Measurements from ENCODE around the gene ID1. TPM values are rescaled to one million over a fixed set of nuclear protein-coding genes. Genes with fewer than 3 reads are reported as not detected.
"Not testable (repeated sequence)": the region's sequence is repeated elsewhere in the genome, so short reads cannot be mapped to it uniquely, and the experiment has no call there.

ID1 gene
- total and polyA plus RNA-seq, 8 donors = 168 to 585 (median 364) TPM

GRCh38 chr20:31577194-31577593 is 27.9 kb upstream of the ID1 start:
- intact Hi-C loops (cut with DNase I; ENCODE audit: low total_unique reads) = no loop called here
- TF ChIP-seq POLR2AphosphoS5 (IDR thresholded peaks at IDR 0.05) = no peak
- TF ChIP-seq EP300 (IDR thresholded peaks at IDR 0.05) = no peak
- TF ChIP-seq CTCF (IDR thresholded peaks at IDR 0.05) = no peak
- 88 to 95% (median 94%) methylated on average over 9 of the region's 9 CpGs for WGBS, 5 donors
- Histone ChIP-seq H3K27ac (no peak overlapping the region), H3K36me3 (no peaks in the 10 kb centered on the region), H3K27me3 (no peaks in the 10 kb centered on the region), H3K4me1 (peaks cover 4 to 21% (median 14%) of the 10 kb centered on the region in 4 donors), H3K9me3 (no peaks in the 10 kb centered on the region), H3K4me3 (no peak overlapping the region)
- no peak for DNase-seq

GRCh38 chr20:31578448-31579138 is 26.5 kb upstream of the ID1 start:
- H3K27ac ChIP-seq = no peak overlapping the region
- TF ChIP-seq EP300 (IDR thresholded peaks at IDR 0.05) (no peak), POLR2A (IDR thresholded peaks at IDR 0.05) (no peak), CTCF (IDR thresholded peaks at IDR 0.05) (no peak), POLR2AphosphoS5 (IDR thresholded peaks at IDR 0.05) (no peak)

GRCh38 chr20:31579245-31579644 is 25.8 kb upstream of the ID1 start:
- TF ChIP-seq CTCF (IDR thresholded peaks at IDR 0.05) = no peak
- TF ChIP-seq POLR2A (IDR thresholded peaks at IDR 0.05) = no peak
- no peak for TF ChIP-seq EP300 (IDR thresholded peaks at IDR 0.05)
- TF ChIP-seq POLR2AphosphoS5 (IDR thresholded peaks at IDR 0.05) = no peak

More at GRCh38 chr20:31578448-31579138, 26.5 kb upstream of the ID1 start:
- intact Hi-C loops (cut with DNase I; ENCODE audit: low total_unique reads) = no loop called here
- WGBS, 5 donors = 77 to 97% (median 96%) methylated on average over 8 to 43 of the region's 43 CpGs
- Histone ChIP-seq H3K9me3 (no peaks in the 10 kb centered on the region), H3K4me3 (no peak overlapping the region), H3K4me1 (peaks cover 0 to 13% (median 5%) of the 10 kb centered on the region in 4 donors), H3K27me3 (no peaks in the 10 kb centered on the region), H3K36me3 (no peaks in the 10 kb centered on the region)
- DNase-seq = no peak

GRCh38 chr20:31579941-31580651 is 25.0 kb upstream of the ID1 start:
- intact Hi-C loops (cut with DNase I; ENCODE audit: low total_unique reads); H3K36me3 ChIP-seq; H3K4me1 ChIP-seq; DNase-seq; H3K27ac ChIP-seq; H3K4me3 ChIP-seq; H3K27me3 ChIP-seq; H3K9me3 ChIP-seq: not testable (repeated sequence)
- WGBS, 5 donors = 95 to 98% (median 96%) methylated on average over 17 of the region's 17 CpGs

More at GRCh38 chr20:31579245-31579644, 25.8 kb upstream of the ID1 start:
- Histone ChIP-seq H3K9me3 (no peaks in the 10 kb centered on the region), H3K27me3 (no peaks in the 10 kb centered on the region), H3K27ac (no peak overlapping the region), H3K36me3 (no peaks in the 10 kb centered on the region), H3K4me1 (peaks cover 0 to 6% (median 0%) of the 10 kb centered on the region in 4 donors), H3K4me3 (no peak overlapping the region)
- intact Hi-C loops (cut with DNase I; ENCODE audit: low total_unique reads) = no loop called here
- no peak for DNase-seq
- 92 to 96% (median 93%) methylated on average over 6 of the region's 6 CpGs for WGBS, 5 donors

GRCh38 chr20:31580706-31581105 is 24.4 kb upstream of the ID1 start:
- WGBS, 5 donors = 68 to 79% (median 74%) methylated on average over 7 of the region's 7 CpGs
- H3K9me3 ChIP-seq = no peaks in the 10 kb centered on the region
- no peak for TF ChIP-seq POLR2AphosphoS5 (IDR thresholded peaks at IDR 0.05)
- no peak for TF ChIP-seq EP300 (IDR thresholded peaks at IDR 0.05)
- TF ChIP-seq CTCF (IDR thresholded peaks at IDR 0.05) = no peak
- no peak for TF ChIP-seq POLR2A (IDR thresholded peaks at IDR 0.05)
- DNase-seq = no peak
- H3K27me3 ChIP-seq = no peaks in the 10 kb centered on the region
- no peak overlapping the region for H3K27ac ChIP-seq
- intact Hi-C loops (cut with DNase I; ENCODE audit: low total_unique reads) = no loop called here
- no peaks in the 10 kb centered on the region for H3K36me3 ChIP-seq
- no peaks in the 10 kb centered on the region for H3K4me1 ChIP-seq
- H3K4me3 ChIP-seq = no peak overlapping the region

All from stomach (tissue), 9 donors.